IPS DF 4.7 (cell line): Measurements from ENCODE around the gene ATRN.

Experiments
- DNase-seq: peaks from one replicate; pipeline ENCODE4 v3.0.0-alpha.2; 2013; ENCODE audit warnings: low spot score; ENCODE audit errors: extremely low read depth

The ATRN gene

DNA sequence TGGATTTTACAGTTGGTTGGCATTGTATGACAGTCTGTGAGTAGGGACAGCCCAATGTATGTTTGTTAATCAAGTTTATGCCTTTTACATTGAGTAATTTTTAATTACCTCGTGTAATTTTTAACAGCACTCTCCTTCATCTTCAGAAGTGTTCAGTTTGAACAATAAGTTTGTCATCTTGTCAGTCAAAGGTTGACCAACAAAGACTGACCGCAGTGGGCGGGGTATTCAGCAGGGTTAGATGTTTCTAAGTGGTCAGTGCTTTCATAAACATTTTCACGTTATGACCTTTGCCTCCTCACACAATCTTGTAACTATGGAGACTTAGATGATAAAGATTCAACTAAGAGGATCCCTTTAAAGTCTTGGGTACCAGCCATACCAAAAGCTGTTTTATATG, 151.6 kb downstream of the ATRN start:
- no peak for DNase-seq

DNA sequence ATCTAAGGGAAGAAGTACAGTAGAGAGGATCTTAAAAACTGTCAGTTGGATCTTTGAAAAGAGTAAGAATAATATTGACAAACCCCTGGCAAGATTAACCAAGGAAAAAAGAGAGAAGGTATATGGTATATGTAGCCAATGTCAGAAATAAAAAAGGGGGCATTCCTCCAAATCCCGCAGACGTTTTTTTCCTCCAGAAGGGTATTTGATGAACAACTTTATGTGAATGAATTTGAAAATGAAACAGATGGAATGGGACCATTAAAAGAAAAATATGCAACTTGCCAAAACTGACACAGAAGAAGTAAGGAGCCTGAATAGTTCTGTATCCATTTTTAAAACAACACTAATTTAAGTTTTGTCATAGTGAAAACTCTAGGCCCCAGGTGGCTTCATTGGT, 156.7 kb downstream of the ATRN start:
- DNase-seq: no peak

DNA sequence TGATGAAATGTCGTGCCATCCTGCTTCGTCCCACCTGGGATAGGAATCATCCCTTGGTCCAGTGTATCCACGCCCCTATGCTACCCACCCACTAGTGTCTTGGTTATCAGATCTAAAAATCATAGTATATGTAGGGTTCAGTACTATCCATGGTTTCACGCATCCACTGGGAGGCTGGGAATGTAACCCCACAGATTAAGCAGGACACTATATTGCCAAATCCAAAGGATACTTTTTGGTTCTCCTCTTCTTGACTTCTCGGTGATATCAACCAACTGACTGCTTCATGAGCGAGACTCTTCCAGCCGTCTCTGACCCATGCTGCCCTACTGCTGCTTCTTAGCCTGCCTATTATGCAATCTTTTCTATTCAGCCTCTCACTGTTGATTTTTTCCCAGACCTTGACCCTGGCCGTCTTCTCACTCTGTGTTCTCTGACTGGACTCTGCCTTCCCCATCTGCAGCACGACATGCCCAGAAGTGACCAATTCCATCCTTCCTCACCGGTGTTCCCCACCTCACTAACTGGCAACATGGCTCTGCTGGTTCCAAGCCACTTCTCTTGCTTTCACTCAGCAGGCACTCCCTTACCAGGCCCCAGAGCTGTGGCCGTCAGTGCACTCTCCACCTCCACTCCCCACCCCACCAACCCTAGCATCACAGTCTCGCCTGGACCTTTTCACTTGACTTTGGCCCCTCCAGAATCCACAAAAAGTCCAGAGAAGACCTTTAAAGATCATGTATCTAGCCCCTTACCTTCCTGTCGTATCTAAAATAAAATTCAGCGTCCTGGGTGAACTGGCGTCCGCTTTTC, 157.9 kb downstream of the ATRN start:
- DNase-seq: no peak

DNA sequence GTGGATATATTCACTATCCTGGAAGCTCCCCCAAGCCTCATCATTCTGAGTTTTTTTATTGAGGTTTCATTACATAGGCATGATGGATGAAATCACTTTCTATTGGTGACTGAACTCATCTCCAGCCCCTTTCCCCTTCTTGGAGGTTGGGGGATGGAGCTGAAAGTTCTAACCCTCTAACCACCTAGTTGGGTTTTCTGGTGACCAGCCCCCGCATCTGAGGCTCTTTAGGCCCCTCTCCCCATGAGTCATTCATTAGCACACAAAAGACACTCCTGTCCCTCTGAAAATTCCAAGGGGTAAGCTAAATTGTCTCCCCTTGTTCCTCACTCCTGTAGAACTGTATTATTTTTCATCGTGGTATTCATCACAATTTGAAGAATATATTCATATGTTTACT, 159.1 kb downstream of the ATRN start:
- no peak for DNase-seq

DNA sequence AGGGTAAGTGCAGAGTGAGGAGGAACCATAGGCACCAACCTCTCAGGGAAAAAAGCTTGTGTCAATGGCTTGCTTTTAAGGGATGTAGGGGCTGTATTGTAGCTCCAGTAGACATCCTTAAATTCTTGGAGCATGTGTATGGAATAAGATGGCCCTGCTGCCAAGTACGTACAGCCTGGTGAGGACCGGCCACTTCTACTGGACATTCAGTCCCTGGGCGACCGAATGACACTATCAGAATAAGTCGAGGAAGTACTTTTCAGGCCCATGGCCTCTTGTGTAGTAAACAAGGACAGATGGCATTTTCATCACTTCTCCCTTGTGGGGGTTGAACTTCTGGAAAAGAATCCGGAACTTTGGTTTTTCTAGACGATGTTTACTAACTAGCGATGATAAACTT, 159.6 kb downstream of the ATRN start:
- DNase-seq: no peak

DNA sequence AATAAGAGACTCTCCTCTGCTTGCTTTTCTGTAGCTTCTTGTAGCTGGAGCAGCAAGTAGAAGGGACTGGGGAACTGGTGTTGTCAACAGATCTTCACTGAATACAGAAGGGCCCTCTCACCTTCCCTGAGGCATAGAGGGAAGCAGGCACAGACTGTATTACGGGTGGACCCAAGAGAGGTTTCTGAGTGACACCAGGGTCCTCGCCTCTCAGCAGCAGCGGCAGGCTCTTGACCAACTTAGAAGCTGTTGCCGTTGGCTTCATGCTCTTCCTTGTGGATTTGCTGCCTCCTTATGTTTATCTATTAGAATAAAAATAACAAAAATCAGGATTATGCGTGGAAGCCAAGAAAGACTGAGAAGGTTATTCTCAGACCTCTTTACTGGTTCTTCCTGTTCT, 160.7 kb downstream of the ATRN start:
- DNase-seq: no peak

DNA sequence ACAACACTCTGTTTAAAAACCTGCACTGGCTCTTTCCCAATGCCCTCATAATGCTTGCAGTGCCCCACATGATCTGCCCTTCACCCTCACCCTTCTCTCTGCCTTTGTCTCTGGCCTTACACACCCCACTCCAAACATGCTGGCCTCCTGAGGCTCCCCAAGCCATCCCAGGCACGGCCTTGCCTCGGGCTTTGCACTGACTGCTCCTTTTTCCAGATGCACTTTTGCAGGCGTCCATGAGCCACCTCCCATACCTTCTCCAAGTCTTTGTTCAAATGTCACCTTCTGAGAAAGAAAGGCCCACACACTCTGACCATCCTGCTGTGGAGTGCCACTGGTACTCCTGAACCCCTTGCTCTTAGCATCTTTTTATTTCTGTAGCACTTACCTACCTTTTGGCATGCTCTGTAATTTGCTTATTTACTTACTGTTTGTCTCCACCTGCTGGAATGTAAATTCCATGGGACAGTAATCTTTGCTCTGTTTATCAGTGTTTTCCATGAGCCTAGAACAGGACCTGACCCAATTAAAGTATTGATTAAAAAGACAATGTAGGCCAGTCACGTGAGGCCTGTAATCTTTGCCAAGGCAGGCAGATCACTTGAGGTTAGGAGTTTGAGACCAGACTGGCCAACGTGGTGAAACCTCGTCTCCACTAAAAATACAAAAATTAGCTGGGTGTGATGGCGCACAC, 161.6 kb downstream of the ATRN start:
- DNase-seq: no peak

DNA sequence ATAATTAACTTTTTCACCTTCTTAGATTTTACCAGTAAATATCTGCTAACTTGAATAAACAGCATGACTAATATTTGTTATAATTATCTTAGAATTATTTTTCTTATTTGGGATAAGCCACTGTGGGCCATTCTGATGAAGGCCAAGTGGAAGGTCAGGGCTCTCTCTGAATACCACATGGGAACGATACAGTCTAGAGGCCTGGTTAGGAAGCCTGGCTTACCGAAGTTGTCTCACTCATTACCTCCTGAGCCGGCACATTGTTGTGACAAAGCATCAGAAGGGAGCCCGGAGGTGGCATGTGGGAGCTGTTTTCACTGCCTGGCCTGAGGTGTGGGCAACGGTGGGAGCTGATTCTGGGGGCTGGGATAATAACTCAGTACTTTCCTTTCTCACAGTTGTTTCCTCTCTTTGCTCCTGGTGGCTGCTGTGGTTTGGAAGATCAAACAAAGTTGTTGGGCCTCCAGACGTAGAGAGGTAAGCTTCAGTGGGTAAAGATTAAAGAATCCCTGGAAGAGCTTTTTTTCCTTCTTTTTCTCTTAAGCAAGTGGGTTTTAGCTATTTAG, 163.2 kb downstream of the ATRN start:
- DNase-seq: no peak

DNA sequence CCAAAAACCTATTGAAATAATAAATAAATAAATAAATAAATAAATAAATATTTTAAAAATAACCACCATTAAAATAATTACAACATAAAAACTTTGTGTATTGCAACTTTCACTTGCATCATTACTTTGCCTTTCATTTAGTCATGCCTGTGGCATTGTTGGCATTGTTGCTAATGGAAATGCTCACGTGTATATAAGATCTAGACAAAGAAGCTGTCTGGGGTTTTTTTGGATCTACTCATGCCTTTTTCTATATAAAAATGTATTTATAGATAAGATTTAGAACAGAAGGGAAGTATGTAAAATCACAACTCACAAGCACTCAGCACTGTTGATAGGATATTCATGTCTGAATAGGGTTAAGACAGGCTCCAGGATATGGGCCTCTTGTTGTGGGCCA, 164.5 kb downstream of the ATRN start:
- no peak for DNase-seq

DNA sequence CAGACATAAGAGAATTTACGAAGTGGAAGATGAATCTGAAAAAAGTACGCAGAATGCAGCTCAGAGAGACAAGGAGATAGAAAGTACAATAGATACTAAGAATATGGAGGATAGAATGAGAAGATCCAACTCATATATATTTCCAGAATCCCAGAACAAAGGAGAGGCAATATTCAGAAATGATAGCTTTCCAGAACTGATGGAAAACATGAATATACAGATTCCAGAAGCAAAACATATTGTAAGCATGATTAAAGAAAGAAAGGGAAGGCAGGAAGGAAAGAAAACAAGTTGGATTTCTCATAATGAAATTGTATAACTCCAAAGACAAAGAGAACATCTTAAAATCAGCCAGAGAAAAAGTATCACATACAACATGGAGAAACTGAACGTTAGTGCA, 169.4 kb downstream of the ATRN start:
- no peak for DNase-seq

DNA sequence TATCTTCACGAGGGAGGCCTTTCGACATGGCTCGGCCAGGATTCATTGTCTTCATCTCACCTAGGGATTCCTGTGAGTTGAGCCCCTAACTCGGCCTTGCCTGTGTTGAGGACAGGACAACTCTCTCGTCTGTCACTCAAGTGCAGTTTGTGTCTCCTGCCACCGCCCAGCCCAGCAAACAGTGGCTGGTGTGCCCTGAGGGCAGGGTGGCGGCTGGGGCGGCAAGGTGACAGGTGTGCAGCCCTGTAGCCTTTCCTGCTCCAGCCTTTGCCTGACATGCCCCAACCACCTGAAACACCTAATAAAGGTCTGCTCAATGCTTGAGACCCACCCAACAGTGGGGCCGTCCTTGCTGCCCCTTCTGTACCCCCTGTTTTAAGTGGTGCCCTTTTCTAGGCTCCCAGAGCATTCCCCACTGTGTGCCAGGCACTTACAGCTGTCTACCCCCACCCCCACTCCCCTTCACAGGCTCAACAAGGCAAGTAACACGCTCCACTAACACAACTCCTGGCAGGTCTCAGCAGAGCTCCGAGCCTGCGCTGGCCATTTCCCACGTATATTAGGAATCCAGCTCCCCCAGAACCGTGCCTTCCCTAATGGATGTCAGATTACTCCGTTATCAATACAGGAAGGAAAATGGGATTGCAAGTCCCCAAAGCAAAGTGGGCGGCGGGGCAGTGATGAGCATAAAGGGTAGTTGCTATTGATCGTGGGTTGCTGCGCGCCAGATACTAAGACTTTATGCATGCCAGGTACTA, 174.7 kb downstream of the ATRN start:
- no peak for DNase-seq

DNA sequence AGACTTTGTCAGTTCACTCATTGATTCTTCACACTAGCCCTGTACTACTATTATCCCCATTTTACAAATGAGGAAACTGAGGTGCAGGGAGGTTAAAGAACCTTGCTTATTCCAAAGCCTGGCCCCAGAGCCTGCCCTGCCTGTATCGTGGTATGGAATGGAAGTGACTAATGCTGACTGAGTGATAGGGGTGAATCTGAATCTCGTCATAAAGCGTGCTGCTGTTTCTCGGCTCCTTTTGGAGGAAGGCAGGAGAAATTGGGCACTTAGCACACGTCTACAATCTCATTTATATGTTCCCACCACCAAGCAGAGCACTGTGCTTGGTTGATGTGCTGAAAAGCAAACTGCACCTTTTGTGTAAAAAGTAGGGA, 175.2 kb downstream of the ATRN start:
- no peak for DNase-seq

DNA sequence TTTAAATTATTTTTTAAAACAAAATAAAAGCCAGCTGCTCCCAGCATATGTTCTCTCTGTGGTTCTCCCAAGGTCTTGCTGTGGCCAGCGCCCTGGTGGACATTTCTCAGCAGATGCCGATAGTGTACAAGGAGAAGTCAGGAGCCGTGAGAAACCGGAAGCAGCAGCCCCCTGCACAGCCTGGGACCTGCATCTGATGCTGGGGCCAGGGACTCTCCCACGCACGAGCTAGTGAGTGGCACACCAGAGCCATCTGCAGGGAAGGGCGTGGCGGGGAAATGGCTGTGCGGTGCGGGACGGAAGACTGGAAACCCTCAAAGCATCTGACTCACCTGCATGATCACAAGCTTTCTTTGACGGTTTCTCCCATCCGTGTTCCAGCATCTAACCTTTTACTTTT, 175.8 kb downstream of the ATRN start:
- no peak for DNase-seq

DNA sequence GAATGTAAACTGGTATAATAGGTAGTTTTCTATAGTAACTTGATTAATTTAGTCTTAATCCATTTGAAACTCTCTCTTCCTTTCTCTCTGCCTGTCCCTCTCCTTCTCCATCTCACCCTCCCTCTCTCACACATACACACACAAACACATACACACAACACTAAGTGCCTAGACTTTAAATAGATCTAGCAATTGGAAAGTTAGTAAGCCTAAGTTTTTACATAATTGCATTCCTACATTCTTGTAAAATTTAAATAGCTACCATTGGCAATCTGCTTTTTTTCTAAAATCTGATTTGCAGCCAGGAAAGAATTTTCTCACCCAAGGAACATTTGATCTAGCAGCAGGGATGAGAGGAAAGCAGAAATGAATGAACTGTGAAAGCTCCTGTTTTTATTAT, 176.7 kb downstream of the ATRN start:
- no peak for DNase-seq

DNA sequence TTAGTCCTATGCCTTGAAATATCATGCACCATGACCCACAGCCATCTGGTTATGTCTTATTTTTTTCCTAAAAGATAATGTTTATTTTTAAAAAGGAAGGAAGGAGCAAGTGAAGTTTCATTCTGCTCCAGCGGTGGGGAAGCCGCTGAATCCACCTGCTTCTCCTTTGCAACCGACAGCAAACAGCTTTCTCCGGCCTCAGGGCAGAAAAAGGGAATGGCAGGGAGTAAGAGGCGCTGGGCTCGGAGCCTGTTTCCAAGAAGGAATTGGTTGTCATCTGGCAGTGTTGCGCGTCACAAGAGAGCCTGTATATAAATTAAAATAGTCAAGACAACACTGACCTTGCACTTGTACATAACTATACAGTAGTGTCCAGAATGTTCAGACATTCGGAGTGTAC, 178.1 kb downstream of the ATRN start:
- no peak for DNase-seq

DNA sequence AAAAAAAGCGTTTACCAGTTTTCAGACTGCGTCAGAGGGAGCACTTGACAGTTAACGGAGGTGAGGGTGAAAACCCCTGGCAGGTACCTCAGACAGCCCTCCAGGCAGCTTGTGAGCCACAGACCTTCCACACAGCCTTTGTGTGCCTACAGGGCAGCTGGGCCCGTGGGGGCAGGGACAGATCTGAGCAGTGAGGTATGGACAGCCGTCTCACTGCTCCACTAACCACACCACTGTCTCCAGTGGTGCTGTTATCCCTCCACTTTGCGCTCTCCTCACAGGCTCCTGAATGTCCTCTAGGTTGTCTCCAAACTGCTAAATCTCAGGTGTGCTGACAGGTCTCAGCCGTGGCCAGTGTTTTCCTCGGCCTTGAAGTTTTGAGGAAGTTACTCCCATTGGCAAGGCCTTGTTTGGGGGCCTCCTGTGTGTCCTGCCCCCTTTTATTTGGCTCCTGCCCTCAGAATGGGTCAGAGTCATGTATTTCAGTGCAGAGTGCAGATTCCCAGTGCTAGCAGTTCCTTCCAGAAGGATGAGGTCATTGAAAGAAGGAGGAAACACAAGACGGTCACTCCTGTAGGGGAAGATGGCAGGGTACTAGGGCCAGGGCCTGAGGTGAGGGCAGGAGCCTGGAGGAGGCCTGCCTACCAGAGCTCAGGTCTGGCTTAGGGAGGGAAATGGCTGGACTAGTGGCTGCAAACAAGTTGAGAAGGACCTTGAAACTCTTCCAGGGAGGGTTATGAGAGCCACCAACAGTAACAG, 180.6 kb downstream of the ATRN start:
- DNase-seq: no peak

DNA sequence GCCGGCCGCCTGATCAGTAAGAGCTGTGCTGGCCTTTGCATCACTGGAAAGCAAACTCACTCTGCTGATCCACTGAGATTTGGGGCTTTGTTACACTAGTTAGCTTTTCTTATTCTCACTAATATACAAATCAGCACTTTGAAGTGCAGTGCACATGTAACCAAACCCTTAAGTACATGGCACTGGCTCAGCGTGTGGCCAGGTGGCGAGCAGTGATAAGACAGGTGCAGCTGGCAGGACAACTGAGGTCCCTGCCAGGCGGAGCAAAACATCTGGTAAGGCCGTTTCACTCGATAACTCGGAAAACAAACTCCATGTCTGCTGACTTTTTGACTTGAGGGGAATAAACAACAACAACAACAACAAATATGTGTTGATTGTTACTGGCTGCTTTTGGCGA, 181.4 kb downstream of the ATRN start:
- no peak for DNase-seq

DNA sequence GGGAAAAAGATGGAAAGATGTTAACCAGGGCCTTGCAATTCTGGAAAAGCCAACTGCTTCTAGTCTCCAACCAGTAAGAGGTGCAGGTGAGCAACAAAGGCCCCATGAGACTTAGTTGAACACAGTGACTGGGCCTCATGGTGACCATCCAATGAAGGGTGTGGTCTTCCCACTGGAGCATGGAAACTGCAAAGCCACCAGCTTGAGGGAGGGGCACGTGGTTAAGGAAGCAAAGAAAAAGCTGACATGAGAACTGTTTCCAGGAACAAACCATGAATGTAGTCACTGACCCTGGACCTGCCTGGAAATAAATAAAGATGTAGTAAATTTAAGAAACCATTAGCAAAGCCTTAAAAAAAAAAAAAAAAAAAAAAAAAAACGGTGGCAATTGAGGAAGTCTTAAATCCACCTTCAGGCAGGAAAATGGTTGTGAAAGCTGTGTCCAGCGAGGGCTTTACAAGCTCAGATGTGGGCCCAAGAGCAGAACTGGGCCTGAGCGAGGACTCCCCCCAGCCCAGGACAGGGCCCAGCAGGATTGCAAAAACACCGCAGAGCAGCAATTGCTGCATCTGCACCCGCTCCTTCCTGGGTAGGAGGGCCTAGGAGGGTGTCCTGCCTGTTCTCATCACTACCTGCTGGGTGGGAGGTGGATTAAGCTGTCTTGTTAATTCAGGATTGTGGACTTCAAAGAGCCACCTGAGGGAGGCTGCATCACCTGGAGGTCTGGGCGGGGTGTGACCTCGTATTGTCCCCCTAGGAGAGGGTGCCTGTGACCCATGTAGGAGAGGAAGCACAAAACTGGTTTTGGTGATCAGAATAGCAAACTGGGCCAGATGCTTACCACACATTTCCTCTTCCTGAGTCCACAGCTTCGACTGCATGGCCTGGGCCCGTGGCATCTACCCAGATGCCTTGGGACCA, 182.1 kb downstream of the ATRN start:
- no peak for DNase-seq

DNA sequence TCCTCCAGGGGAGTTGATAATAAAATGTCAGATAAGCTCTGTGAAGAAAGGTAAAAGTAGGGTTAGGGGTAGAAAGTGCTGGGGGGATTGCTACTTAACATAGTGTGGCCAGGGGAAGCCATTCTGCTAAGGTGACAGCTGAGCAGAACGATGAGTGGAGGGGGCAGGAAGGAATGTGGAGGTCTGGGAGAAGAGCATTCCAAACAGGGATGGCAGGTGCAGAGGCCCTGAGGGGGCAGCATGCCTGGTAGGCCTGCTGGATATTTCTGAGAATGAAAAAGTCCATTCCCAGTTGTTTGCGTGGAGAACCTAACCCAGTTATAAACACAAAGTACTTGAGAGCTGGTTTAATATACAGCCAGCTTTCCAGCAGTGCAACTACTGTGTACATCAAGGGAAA, 183.1 kb downstream of the ATRN start:
- DNase-seq: no peak
